Measurements from ENCODE around the gene PCDHGC5.

PCDHGC5 gene

DNA sequence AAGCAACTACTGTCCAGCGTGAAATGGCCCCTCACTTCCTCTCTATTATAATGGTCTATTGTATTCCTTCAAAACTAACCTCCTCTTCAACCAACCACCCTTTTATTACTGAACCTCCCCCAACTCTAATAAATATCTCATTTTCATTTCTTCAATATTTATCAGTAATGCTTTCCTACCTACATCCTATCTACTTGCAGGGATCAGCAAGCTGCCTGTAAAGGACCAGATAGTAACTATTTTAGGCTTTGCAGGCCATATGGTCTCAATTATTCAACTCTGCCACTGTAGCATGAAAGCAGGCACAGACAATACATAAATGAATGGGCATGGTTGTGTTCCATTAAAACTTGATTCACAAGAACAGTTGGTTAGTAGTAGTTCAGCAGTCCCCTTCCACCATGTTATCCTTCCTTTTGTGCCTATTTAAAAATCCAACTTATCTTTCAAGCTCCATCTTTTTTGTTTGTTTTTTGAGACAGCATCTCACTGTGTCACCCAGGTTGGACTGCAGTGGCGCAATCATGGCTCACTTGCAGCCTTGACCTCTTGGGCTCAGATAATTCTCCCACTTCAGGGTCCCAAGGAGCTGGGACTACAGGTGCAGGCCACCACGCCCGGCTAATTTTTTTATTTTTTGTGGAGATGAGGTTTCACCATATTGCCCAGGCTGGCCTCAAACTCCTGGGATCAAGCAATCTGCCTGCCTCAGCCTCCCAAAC lies 45.8 kb downstream of the PCDHGC5 start:
- FAIRE-seq = no peak

Measured in colon (tissue), 2 donors.